GM21515 (cell line): Measurements from ENCODE around the gene FAM111A.
"Not testable (repeated sequence)": the region's sequence is repeated elsewhere in the genome, so short reads cannot be mapped to it uniquely, and the experiment has no call there.

Experiments
- ATAC-seq: cut with Tn5 transposase; IDR thresholded peaks from one replicate; pipeline ENCODE4 v1.9.1; 2021; ENCODE audit not compliant: unreplicated experiment

The FAM111A gene, protein sequence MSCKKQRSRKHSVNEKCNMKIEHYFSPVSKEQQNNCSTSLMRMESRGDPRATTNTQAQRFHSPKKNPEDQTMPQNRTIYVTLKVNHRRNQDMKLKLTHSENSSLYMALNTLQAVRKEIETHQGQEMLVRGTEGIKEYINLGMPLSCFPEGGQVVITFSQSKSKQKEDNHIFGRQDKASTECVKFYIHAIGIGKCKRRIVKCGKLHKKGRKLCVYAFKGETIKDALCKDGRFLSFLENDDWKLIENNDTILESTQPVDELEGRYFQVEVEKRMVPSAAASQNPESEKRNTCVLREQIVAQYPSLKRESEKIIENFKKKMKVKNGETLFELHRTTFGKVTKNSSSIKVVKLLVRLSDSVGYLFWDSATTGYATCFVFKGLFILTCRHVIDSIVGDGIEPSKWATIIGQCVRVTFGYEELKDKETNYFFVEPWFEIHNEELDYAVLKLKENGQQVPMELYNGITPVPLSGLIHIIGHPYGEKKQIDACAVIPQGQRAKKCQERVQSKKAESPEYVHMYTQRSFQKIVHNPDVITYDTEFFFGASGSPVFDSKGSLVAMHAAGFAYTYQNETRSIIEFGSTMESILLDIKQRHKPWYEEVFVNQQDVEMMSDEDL

DNA sequence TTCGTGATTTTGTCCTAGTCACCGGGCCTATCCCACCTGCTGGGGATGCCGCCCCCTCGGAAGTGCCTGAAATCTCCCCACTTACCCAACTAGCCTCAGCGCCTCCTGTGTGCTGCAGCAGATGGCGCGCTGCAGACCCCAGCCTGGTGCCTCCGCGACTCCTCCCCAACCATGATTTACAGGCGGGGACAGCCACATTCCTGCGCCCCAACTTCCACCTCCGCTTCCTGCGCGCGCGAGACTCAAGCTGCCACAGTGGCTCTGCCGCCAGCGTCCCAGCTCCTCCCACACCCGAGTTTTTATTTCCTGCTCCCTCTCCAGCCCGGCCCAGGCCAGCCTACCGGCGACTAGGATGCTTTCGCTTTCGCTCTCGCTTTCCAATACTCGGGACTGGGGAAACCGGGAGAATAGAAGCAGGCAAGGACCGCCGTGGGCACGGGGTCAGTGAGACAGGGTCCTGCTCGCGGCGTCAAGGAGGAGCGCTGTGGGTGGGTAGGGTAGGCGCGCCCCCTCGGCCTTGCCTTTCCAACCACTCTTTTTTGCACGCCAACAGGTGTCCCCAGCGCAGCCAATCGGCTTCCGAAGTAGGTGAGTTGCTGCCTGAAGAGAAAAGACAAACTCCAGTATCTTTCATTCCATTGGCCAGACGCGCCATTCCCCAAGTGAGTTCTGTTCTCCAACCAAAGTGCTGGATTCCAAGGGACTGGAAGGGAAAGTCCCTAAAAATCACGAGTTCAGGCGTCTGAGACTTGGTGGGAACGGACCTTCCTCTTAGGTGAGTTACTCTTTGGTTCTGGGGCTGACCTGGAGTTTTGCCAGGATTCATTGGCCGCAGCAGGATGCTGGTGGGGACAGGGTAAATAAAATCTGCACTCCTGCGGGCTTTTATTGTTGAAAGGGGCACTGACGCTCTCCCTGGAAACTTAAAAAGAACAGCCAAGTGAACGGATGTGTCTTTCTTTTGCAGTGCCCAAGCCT lies at the start of gene FAM111A:
Gene FAM111A, plus strand, starts transcription at position 327 of the 978 bp plus-strand sequence. CDS start 6,017 bp downstream, outside the sequence.
- peak; percentile 69 for ATAC-seq

DNA sequence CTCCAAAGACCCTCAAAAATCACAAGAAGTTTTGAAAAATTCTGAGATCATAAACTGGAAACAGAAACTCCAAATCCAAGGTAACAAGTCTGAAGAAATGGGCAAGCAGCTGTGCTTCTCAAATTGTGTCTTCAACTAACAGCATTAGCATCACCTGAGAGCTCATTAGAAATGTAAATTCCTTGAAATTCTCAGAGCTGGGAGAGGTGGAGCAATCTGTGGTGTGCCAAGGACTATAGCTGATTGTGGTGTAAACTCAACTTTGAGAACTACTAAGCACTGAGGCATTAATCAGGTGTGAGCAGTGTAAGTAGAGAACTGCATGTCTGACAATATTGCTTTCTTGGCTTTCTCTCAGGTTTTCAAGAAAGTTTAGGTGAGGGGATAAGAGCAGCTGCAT lies 49.1 kb upstream of the FAM111A start:
- ATAC-seq: not testable (repeated sequence)

DNA sequence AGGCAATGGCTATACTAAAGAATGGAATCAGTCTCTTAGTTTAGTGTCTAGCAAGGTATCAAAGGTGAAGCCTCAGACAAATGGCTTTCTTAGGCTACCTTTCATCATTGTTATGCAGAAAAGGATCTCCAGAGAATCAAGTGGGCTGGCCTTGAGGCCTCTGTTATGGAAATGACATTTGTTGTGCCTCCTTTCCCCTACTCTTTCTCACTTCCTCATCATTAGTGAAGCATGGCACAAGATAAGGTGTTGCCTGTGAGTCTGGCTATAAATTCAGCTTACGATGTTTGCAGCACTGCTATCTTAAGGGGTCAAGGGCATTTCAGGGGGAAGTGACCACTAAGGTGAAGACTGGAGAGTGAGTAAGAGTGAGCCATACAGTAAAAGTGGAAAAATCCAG lies 47.4 kb upstream of the FAM111A start:
- ATAC-seq: peak; percentile 68

DNA sequence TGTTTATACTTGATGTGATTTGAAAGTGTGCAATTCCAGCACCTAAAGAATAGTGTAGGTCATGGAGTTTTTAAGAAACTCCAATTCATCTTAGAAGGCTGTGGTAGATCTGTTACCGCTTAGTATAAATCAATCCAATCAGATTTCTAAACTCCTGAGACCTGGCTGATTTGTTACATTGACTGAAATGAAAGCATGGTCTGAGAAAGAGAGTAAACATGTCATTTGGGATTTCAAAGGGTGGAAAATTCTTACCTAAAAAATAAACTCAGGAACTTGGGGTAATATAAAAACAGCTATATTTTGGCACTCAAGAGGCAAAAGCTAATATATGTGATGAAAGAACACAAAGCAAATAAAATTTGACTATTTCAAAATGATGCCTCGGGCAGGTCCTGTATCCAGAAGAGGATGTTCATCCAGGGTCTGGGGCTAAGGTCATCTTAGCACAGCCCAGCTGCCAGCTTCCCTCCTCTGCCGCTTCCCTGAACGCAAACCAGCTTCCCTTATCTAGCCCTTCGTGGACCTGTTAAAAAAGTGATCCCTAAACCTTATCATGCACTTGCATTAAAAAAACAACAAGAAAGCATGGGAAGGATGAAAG lies 46.6 kb upstream of the FAM111A start:
- ATAC-seq: not testable (repeated sequence)

DNA sequence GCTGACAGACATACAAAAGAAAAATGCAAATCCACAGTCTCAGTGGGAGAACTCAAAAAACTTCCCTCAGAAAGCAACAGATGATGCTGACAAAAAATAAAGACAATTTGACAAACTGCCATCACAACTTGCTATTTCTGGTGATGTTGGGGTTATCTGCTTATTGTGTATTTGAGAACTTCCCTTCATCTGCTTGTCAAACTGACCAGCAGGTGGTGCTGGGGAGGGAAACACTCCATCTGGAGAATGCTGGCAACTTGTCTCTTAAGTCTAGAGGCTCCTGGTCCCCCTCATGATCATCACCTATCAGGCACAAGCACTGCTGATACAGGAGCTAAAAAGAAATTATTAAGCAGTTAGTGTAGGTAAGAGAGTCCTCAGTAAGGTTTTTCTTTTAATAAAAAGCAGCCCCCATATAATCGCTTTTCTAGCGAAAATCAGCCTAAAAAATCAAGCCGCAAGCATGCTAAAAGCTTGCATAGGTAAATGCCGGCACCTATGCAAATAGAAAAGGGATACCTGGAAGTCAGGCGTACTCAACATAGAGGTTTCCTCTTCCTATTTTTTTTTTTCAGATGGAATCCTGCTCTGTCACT lies 45.4 kb upstream of the FAM111A start:
- no peak for ATAC-seq

DNA sequence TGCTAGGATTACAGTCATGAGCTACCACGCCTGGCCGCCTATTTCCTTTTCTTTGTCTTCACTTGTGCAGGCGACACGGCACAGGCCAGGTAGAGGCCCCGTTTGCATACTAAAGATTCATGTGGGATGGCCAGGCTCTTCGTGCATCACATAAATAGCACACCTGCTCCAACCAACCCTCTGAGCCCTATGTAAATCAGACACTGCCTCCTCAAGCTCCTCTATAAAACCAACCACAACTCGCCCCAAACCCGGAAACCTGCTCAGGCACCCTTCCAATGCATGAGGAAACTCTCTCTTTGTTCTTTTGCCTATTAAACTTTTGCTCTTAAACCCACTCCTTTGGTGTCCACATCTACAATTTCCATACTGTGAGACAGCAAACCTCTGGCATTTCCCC lies 44.7 kb upstream of the FAM111A start:
- peak; percentile 22 for ATAC-seq

DNA sequence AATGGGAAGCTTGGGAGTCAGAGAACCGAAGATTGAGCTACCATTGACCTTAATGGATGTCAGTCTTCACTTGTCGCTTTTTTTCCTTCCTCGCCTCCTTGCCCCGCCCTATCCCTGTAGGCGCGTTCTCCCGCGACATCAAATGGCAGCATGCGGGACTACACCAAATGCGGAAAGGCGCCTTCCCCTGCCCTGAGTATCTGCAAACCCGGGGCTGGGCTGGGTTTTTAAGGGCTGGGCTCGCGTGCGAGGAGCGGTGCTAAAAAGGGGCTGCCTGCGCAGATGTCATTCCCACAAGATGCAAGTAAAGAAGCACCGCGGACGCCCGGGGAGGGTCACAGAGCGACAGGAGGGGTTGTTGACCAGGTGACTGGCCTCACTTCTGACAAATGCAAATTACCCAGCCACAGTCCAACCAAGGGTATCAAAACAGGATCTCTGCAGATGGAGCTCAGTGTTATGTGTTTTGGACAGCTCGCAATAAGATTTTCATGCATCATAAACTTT lies 40.3 kb upstream of the FAM111A start:
- ATAC-seq: peak; percentile 64

DNA sequence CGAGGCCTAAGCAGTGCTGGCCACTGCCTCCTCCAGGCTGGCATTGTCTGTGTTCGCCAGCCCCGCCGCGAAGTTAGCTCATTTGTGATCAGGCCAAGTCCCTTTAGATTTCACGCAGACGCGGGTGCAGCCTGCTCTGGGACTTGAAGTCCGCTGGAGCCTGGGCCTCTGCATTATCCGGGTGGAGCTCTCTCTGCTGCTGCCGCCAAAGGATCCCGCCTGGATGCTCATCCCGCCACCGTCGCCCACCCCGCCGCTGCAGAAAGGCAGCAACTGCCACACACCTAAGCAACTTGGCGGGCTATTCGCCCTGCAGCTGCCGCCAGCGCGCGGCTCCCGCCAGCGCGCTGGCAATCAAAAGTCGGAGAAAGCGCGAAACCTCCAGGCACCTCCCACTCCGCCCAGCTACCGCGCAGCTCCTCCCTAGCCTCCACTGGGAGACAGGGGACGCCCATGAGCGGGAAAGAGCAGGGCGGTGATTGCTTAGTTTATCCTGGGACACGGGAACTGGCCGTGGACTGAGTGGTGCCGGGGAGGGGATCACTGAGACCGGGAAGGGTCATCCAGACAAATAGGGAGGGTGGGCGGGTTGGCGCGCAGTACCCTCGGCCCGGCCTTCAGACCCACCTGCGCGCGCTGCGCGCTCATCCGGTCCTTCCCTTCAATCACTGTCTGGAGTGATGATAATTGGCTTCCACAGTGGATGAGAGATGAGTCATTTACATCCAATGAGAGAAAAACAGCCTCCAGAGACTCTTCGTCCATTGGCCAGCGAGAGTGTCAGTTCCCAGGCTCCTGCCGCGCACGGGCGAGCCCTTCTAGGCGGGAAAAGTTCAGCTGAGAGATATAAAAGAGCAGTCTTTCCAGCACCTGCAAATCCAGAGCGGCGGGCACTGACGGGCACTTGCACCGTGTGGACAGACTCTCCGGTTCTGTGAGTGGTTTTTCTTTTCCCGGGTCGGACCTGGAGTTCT lies 36.0 kb upstream of the FAM111A start, which contains the start of gene FAM111B:
Gene FAM111B, plus strand, starts transcription at position 875 of the 974 bp plus-strand sequence. CDS start 2,389 bp downstream, outside the sequence.
- ATAC-seq: peak; percentile 71

DNA sequence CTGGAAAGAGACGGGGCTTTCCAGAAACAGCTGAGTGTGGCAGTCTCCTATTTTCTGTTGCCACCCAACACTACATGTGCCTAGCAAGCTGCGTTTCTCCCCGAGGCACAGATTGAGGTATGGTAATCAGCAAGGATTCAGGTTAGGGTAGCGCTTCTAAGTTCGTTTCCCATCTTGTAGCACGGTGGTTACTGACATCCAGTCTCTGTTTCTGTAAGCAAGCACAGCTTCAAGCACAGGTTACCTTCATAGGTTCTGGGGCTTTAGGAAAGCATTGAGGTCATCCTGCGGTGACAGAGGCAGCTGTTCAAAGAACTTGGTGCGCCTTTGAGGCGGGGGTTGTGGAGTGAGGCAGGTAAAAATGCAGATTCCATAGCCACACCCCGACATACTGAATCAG lies 34.9 kb upstream of the FAM111A start:
- ATAC-seq: peak; percentile 40

DNA sequence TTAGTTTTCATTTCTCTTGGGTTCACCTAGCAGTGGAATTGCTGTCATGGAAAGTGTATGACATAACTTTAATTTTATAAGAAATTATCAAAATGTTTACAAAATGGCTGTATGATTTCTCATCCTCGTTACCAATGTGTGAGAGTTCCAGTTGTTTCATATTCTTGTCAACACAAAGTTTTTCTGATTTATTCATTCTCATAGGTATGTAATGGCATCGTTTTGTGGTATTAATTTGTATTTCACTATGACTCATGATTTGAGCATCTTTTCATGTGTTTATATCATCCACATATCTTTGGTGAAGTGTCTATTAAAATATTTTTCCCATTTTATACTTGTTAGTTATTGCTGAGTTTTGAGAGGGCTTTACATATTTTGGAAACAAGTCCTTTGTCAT lies 30.2 kb upstream of the FAM111A start:
- no peak for ATAC-seq

DNA sequence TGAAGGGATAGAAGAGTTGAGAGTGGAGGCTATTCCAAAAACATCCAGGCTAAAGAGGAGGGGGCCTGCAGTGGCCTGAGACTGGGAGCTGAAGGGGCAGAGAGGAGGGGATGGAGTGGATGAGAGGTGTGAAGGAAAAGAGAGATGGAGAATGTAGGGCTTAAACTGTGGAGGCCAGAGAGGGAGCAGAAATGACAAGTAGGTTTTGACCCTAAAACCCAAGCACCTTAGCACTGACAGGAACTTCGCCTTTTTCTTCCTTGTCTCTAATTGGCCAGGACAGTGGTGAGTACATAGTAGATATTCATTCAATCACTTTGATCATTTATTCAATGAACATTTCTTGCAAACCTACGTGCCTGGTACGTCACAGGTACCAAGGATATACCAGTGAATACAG lies 28.3 kb upstream of the FAM111A start:
- ATAC-seq: no peak

DNA sequence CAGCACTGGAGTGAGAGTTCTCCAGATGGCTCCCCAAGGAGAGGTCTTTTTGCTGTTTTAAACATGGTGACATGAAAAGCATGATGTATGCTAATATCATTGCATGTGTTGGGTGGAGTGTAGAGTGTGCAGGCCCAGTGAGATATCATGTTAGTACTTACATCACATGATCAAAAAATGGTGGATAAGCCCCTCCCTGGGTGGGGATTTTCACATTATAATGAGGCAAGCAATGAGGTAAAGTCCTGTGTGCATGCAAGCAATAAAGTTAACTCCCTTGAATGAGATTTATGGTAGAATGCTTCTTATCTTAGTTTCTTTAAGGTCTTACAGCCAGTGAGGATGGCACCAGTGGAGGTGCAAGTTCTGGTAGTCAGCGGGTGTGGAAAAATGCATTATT lies 27.1 kb upstream of the FAM111A start:
- no peak for ATAC-seq

DNA sequence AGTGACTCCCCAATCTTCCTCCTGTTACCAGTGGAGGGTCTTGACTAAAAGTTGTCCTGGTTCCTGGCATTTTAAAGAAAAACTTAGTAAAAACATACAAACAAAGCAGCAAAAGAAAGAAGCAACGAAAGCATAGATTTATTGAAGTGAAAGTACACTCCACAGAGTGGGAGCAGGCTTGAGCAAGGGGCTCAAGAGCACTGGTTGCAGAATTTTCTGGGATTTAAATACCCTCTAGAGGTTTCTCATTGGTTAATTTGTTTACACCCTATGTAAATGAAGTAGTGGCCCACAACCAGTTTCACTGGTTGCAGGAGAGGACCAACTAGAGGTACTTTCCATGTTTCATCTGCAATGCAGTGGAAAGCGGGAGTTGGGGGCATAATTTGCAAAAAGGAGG lies 24.9 kb upstream of the FAM111A start:
- no peak for ATAC-seq

DNA sequence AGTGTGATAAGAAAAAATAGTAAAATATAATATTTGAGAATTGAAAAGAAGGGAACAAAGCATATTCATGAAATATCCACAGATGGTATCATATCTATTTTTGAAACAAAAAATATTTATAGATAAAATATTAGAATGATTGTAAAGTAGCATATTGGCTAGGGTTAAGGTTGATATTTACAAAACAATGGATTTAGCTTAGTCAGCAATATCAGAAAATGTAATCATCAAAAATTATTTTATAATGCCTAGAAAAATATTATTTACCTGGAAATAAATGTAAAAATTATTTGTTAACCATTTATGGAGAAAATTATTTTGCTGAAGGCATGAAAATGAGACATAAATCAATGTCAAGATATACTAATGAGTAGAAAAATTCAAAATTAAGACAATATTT lies 22.8 kb upstream of the FAM111A start:
- ATAC-seq: no peak

DNA sequence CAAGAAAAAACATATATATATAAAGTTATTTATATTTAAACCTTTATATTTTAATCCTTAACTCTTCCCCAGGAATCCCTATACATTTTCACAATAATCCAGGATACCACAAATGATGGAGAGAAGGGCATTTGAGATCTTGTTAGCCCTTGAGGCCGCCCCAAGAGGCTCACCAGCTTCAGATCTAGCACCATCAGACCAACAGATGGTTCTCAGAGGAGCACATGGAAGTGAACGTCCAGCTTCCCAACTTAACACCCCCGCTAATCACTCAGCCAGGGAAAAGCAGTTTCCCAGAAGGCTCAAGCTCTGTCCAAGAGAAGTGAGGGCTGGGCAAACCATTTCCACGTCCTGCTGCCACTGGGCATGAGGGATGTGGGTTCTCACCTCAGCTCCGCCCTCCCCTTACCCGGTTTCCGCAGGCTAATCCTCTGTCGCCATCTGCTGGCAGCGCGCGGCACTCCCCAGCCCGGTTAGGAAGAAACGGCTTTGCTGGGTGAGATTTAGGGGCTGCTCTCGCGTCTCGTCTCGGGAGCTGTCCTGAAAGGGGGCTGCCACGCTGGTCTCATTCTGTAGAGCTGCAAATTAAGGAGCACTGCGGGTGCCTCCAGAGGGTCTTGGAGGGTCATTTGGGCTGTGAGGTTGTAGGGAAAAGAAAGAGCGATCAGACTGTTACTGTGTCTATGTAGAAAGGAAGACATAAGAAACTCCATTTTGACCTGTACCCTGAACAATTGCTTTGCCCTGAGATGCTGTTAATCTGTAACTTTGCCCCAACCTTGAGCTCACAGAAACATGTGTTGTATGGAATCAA lies 6.8 kb upstream of the FAM111A start:
- peak; percentile 95 for ATAC-seq

DNA sequence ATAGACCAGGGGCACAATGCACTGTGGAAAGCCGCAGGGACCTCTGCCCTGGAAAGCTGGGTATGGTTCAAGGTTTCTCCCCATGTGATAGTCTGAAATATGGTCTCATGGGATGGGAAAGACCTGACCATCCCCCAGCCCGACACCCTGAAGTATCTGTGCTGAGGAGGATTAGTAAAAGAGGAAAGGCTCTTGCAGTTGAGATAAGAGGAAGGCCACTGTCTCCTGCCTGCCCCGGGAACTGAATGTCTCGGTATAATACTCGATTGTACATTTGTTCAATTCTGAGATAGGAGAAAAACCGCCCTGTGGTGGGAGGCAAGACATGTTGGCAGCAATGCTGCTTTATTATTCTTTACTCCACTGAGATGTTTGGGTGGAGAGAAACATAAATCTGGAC lies 6.1 kb upstream of the FAM111A start:
- not testable (repeated sequence) for ATAC-seq

DNA sequence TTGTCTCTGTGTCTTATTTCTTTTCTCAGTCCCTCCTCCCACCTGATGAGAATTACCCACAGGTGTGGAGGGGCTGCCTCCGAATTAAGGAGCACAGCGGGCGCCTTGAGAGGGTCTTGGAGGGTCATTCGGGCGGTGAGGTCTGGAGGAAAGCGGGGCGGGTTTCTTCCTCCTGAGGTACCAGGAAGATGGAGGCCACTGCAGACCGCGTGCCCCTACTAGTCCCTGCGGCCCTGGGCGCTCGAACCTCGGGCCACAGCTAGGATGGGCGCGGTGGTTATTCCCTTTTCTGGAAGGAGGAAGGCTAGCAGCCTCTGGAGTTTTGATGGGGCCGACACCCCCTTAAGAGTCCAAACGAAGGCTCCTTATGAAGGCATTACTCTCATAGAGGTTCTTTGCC lies 5.5 kb upstream of the FAM111A start:
- no peak for ATAC-seq

DNA sequence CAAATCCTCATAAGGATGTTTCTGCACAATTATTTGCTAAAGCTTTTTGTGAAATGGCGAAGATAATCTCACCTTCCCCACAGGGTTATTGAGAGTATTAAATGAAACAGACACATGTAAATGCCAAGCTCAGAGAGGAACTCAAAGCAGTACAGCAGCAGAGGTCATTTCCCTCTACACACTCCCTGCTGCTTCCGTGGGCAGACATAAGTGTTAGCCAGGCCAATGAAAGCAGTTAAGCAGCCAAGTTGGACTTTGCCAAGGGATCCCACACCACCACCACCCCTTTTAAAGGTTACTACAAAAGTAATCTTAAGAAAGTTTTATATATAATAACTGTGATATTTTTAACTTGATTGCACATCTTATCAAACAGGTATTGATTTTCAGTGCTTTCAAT lies 4.0 kb upstream of the FAM111A start:
- ATAC-seq: no peak
